HS-27A (cell line): ENCODE results near the gene TNFRSF4.
"Not testable (repeated sequence)": the region's sequence is repeated elsewhere in the genome, so short reads cannot be mapped to it uniquely, and the experiment has no call there.

Source experiments
- DNase-seq: peaks from one replicate; pipeline ENCODE4 v3.0.0-alpha.2; 2012; ENCODE audit warnings: low read depth, missing footprints

The TNFRSF4 gene

DNA sequence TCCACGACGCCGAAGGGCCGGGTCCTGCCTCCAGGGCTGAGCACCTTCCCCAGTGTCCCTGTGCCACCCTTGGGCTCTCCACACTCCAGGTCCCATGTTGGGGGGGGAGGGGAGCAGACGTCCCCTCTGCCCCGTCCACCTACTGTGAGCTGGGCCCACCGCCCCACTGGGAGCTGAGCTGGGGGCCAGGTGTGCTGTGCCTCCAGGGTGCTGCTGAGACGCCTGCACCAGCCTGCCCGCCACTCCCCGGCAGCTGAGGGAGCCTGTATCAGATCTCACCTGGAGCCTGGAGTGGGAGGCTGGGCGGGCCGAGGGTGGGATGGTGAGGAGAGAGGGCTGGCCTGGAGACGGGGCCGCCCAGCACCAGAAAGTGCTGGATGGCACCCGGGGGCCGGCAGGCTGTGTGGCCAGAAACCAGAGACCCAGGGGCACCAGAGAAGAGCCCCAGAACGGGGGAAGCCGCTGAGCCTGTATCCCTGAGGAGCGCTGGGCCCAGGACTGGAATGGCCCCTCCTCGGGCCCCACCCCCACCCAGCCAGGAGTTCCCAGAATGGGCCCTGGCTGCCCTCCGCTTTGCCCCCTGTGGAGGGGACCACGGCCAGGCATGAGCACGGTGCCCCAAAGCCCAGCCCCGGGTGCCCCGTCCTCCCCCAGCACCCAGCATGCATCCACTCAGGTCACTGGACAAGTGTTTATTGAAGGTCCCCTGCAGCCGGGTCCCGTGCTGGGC is 11.0 kb downstream of the TNFRSF4 start:
- DNase-seq: no peak

GRCh38 chr1:1200876-1201810 is 12.8 kb downstream of the TNFRSF4 start:
- DNase-seq: no peak

GRCh38 chr1:1199961-1200875 is 13.7 kb downstream of the TNFRSF4 start:
- no peak for DNase-seq

GRCh38 chr1:1199141-1199960 is 14.6 kb downstream of the TNFRSF4 start:
- DNase-seq: no peak

DNA sequence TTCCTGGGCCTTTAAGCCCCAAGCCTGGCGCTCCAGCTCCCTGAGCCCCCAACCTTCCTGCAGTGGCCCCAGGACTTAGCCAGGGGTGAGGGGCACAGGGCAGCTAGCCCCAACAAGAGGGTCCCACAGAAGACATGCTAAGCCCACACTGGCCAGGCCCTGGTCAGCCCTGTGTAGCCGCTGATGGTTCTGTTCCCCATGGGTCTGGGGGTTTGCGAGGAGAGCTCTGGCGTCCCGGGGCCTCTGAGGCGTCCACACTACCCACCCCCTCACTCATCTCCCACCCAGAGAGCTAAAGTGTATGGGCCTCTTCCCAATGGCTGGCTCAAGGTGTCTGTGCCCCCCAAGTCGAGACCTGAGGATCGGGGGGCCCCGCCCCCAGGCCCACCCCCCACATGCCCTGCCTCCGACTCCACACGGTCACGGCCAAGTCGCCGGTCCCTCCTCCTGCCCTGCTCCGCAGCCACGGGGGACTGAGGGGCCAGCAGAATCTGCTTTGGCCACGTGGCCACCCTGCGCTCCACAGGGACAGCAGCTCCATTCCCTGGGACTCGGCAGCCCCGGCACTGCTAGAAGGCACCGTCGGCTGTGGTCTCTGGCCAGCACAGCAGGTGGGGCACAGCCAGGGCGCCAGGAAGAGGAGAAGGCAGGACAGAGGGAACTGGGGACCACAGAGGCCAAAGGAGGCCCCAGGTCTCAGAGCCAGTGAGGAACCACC is 15.4 kb downstream of the TNFRSF4 start:
- DNase-seq: no peak

DNA sequence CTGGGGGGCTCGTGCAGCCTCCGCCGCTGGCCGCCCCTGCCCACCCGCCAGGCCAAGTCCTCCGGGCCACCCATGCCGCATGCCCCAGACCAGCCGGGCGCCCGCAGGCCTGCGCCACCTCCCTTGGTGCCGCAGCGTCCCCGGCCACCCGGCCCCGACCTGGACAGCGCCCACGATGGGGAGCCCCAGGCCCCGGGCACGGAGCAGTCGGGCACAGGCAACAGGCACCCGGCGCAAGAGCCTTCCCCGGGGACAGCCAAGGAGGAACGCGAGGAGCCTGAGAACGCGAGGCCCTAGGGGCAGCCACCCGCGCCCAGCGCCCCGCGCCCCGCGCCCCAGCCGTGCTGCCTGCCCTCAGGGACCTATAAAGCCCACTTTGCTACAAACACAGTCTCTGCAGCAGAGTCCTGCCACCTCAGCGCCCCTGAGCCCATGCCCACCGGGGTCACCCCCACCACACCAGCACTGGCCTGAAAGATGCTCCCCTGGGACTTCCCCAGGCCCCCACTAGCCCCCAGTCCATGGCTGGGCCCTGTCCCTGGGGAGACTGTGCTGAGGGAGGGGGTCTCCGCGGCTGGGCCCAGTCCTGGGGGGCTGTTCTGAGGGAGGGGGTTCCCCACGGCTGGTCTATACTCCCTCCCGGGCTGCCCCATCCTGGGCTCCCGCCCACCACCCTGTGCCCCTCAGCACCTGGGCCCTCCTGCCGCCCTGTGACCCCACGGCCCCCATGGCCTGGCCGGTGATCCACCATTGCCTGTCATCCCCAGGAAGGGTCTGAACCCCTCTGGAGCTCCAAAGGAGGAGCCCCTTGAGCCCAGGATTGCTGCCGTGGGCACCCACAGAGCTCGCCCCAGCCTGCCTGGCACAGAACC is 16.2 kb downstream of the TNFRSF4 start:
- DNase-seq: no peak

DNA sequence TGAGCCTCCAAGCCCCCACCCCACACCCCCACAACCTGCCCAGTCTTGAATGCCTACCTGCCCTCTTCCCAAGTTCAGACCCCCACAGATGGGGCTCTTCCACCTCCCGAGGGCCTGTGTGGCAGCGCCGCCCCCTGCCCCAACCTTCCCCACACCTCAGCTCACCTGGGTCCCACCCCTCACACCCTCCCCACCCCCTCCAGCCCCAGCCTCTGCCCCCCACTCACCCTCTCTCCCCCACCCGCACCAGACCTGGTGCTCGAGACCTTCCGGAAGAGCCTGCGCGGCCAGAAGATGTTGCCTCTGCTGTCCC is 16.8 kb downstream of the TNFRSF4 start:
- no peak for DNase-seq

GRCh38 chr1:1196431-1197187 is 17.3 kb downstream of the TNFRSF4 start:
- DNase-seq: no peak

DNA sequence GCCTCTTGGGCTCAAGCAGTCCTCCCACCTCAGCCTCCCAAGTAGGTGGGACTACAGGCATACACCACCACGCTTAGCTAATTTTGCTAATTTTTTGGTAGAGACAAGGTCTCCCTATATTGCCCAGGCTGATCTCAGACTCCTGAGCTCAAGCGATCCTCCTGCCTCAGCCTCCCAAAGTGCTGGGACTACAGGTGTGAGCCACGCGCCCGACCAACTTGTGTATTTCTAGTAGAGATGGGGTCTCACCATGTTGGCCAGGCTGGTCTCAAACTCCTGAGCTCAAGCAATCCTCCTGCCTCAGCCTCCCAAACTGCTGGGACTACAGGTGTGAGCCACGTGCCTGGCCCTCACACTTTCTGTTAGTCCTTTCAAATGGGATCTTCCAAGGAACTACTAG is 18.2 kb downstream of the TNFRSF4 start:
- DNase-seq: not testable (repeated sequence)

- DNase-seq: no peak
These were observed 19.2 kb downstream of the TNFRSF4 start for GRCh38 chr1:1194723-1195122.

GRCh38 chr1:1191734-1192133 is 22.2 kb downstream of the TNFRSF4 start:
- DNase-seq: no peak

DNA sequence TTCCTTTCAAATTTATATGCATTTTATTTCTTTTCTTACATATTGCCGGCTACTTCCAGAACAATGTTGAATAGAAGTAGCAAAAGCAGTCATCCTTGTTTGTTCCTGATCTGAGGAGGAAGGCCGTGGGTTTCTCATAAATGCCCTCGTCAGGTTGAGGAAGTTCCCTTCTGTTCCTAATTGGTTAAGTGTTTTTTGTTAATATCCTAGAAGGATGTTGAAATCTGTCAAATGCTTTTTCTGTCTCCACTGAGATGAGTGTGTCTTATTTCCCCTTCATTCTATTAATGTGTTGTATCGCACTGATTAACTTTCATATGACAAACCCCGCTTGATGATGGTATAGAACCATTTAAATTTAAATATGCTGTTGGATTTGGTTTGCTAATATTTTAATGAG is 24.8 kb downstream of the TNFRSF4 start:
- DNase-seq: no peak

GRCh38 chr1:1187938-1188337 is 26.0 kb downstream of the TNFRSF4 start:
- DNase-seq: no peak

GRCh38 chr1:1185101-1185765 is 28.7 kb downstream of the TNFRSF4 start:
- DNase-seq: no peak

GRCh38 chr1:1183833-1184775 is 29.8 kb downstream of the TNFRSF4 start:
- no peak for DNase-seq

- DNase-seq: no peak
These were observed 30.7 kb downstream of the TNFRSF4 start for GRCh38 chr1:1183221-1183747.
